Measurements from ENCODE around the gene SERPINB6.
"Not testable (repeated sequence)": the region's sequence is repeated elsewhere in the genome, so short reads cannot be mapped to it uniquely, and the experiment has no call there.

Gene SERPINB6

GRCh38 chr6:3014675-3015066 is 43.3 kb upstream of the SERPINB6 start:
- no peak for TF ChIP-seq CTCF (IDR thresholded peaks at IDR 0.05; ENCODE audit: low read depth, low read length, missing control alignments)
- DNase-seq (ENCODE audit: low read depth) = no peak
- no peak overlapping the region for H3K4me3 ChIP-seq (ENCODE audit: low read depth, low read length)
- in situ Hi-C loops (cut with HindIII; ENCODE audit: low sequenced_read_pairs) = no loop called here

- no peak for TF ChIP-seq CTCF (IDR thresholded peaks at IDR 0.05; ENCODE audit: low read depth, low read length, missing control alignments)
- H3K4me3 ChIP-seq (ENCODE audit: low read depth, low read length) = no peak overlapping the region
- DNase-seq (ENCODE audit: low read depth) = no peak
- in situ Hi-C loops (cut with HindIII; ENCODE audit: low sequenced_read_pairs) = no loop called here
These were observed 42.7 kb upstream of the SERPINB6 start for GRCh38 chr6:3013901-3014674.

GRCh38 chr6:3013486-3013885 is 42.1 kb upstream of the SERPINB6 start:
- in situ Hi-C loops (cut with HindIII; ENCODE audit: low sequenced_read_pairs) = no loop called here
- DNase-seq (ENCODE audit: low read depth) = no peak
- no peak for TF ChIP-seq CTCF (IDR thresholded peaks at IDR 0.05; ENCODE audit: low read depth, low read length, missing control alignments)
- no peak overlapping the region for H3K4me3 ChIP-seq (ENCODE audit: low read depth, low read length)

- no peak overlapping the region for H3K4me3 ChIP-seq (ENCODE audit: low read depth, low read length)
- no peak for DNase-seq (ENCODE audit: low read depth)
- in situ Hi-C loops (cut with HindIII; ENCODE audit: low sequenced_read_pairs) = no loop called here
- TF ChIP-seq CTCF (IDR thresholded peaks at IDR 0.05; ENCODE audit: low read depth, low read length, missing control alignments) = no peak
These were observed 40.2 kb upstream of the SERPINB6 start for GRCh38 chr6:3011592-3011991.

- in situ Hi-C loops (cut with HindIII; ENCODE audit: low sequenced_read_pairs) = no loop called here
- TF ChIP-seq CTCF (IDR thresholded peaks at IDR 0.05; ENCODE audit: low read depth, low read length, missing control alignments) = no peak
- H3K4me3 ChIP-seq (ENCODE audit: low read depth, low read length) = no peak overlapping the region
- no peak for DNase-seq (ENCODE audit: low read depth)
These were observed 39.8 kb upstream of the SERPINB6 start for GRCh38 chr6:3011158-3011557.

- DNase-seq (ENCODE audit: low read depth) = no peak
These were observed 38.6 kb upstream of the SERPINB6 start for GRCh38 chr6:3009930-3010329.

GRCh38 chr6:3008712-3009265 is 37.4 kb upstream of the SERPINB6 start:
- in situ Hi-C loops (cut with HindIII; ENCODE audit: low sequenced_read_pairs); DNase-seq (ENCODE audit: low read depth); H3K4me3 ChIP-seq (ENCODE audit: low read depth, low read length): not testable (repeated sequence)

More at GRCh38 chr6:3009930-3010329, 38.6 kb upstream of the SERPINB6 start:
- no peak for TF ChIP-seq CTCF (IDR thresholded peaks at IDR 0.05; ENCODE audit: low read depth, low read length, missing control alignments)
- in situ Hi-C loops (cut with HindIII; ENCODE audit: low sequenced_read_pairs) = no loop called here
- H3K4me3 ChIP-seq (ENCODE audit: low read depth, low read length) = no peak overlapping the region
